GM19395 (cell line): ENCODE measurements around the gene FUT8.
A peak's percentile ranks its signal among the peaks of the same experiment; 100 is the strongest.
"Not testable (repeated sequence)": the region's sequence is repeated elsewhere in the genome, so short reads cannot be mapped to it uniquely, and the experiment has no call there.

Experiments
- ATAC-seq: cut with Tn5 transposase; IDR thresholded peaks from one replicate; pipeline ENCODE4 v1.9.1; 2021; ENCODE audit warnings: mild to moderate bottlenecking, moderate library complexity; ENCODE audit not compliant: unreplicated experiment

FUT8 gene

DNA sequence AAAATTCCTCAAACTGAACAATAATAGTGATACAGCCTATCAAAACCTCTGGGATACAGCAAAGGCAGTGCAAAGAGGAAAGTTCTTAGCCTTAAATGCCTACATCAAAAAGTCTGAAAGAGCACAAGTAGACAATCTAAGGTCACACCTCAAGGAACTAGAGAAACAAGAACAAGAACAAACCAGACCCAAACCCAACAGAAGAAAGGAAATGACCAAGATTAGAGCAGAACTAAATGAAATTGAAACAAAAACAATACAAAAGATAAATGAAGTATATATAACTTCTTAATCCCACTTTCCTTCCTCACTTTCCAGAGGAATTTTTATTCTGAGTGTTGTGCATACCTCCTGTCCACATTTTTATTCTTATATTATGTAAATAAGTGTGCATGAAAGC lies 192.0 kb downstream of the FUT8 start:
- ATAC-seq = no peak

DNA sequence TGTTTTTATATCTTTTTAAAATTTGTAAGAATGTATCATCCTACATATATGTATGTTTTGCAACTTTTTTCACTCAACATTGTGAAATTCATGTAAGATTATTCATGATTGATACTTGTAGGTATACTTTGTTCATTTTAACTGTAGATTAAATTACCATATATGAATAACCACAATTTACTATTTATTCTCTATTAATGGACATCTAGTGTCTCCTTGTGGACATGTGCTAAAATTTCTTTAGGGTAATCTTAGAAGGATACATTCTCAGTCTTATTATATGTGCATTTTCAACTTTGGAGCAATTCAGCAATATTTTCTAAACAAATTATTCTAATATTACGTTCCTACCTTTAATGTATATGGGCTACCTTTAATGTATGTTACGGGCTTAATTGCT lies 192.4 kb downstream of the FUT8 start:
- ATAC-seq = no peak

GRCh38 chr14:65606460-65606859 lies 193.9 kb downstream of the FUT8 start:
- ATAC-seq = no peak

GRCh38 chr14:65613131-65613650 lies 200.7 kb downstream of the FUT8 start:
- no peak for ATAC-seq

DNA sequence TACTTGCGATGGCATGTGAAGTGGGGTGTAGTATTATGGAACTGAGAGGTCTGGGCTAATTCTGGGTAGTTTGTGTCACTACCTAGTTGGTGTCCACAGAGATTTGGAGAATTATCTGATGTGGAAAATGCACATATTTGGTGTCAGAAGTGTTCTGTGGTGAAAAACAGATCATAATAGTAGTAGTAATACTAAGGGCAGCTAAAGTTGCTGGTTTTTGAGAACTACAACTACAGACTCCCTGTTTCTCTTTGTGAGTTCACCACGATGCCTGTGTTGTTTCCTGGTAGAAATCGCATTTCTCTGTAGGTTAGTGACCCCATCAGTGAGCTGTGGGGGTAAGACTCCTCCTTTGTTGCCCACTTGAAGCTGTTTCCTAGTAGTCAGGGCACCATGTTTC lies 206.5 kb downstream of the FUT8 start:
- no peak for ATAC-seq

DNA sequence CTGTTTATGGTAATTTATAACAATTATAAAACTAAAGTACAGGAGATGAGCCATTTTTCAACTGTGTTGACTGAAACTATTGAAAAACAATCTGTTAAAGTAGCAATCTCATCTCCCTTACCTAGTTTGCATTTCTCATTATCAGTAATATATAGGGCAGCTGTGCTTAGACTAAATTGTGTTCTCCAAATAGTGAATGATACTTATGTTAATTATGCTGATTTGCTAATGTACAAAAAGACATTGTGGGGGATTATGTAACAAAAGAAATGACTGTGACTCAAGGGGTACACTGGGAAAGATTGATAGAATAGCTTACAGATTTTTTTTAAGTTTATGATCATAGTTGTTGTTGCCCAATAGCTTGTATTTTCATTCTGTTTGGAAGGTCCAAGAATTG lies 207.7 kb downstream of the FUT8 start:
- ATAC-seq = no peak

GRCh38 chr14:65622703-65623102 lies 210.2 kb downstream of the FUT8 start:
- ATAC-seq = no peak

- no peak for ATAC-seq
These were observed 211.2 kb downstream of the FUT8 start for GRCh38 chr14:65623759-65624158.

- ATAC-seq = no peak
These were observed 214.8 kb downstream of the FUT8 start for GRCh38 chr14:65627315-65627714.

GRCh38 chr14:65628664-65629063 lies 216.1 kb downstream of the FUT8 start:
- no peak for ATAC-seq

GRCh38 chr14:65631040-65631439 lies 218.5 kb downstream of the FUT8 start:
- ATAC-seq = peak; percentile 49

GRCh38 chr14:65632487-65632886 lies 220.0 kb downstream of the FUT8 start:
- ATAC-seq = no peak

DNA sequence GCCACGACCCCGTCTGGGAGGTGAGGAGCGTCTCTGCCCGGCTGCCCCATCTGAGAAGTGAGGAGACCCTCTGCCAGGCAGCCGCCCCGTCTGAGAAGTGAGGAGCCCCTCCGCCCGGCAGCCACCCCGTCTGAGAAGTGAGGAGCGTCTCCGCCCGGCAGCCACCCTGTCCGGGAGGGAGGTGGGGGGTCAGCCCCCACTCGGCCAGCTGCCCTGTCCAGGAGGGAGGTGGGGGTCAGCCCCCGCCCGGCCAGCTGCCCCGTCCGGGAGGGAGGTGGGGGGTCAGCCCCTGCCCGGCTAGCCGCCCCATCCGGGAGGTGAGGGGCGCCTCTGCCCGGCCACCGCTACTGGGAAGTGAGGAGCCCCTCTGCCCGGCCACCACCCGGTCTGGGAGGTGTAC lies 221.1 kb downstream of the FUT8 start:
- ATAC-seq = not testable (repeated sequence)

GRCh38 chr14:65637780-65638179 lies 225.2 kb downstream of the FUT8 start:
- peak; percentile 93 for ATAC-seq

DNA sequence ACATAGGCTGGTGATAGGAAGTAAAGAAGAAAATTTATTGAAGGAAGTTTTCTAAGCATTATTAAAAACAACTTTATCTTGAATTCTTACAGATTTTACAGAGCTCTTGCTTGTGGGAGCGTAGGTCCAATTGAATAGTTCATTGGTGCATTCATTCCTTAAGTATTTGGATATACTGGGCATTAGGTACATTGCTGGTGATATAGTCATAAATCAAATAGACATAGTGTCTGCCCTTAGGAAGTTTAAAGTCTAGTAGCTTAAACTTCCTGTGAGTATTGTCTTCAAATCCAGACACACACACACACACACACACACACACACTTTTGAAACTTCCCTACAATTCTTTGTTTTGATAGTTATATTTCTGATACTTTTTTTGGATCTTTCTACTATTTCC lies 226.7 kb downstream of the FUT8 start:
- no peak for ATAC-seq

DNA sequence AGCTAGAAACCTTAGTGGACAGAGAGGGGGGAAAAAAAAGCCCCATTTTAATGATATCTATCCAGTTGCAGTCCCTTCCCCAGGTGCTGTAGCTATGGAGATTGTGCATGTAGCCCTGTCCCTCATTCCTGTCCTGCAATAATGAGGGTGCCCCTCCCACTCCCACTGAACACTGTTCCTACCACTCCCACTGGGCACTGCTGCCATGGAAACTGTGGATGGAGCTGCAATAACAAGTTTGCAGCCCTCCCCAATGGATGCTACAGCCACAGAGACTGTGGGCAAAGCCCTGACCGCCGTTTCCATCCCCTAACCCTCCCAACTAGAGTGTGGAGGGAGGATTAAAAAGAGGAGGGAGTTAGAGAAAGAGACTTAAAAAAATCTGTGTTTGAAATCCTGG lies 238.3 kb downstream of the FUT8 start:
- ATAC-seq = no peak

DNA sequence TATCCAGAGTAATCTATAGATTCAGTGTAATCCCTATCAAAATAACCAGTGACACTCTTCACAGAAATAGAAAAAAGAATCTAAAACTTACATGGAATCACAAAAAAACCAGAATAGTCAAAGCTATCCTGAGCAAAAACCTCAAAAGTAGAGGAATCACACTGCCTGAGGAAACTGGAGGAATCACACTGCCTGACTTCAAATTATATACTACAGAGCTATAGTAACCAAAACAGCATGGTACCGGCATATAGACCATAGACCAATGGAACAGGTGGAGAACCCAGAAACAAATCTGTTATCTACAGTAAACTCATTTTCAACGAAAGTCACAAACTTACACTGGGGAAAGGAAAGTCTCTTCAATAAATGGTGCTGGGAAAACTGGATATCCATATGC lies 244.0 kb downstream of the FUT8 start:
- no peak for ATAC-seq

DNA sequence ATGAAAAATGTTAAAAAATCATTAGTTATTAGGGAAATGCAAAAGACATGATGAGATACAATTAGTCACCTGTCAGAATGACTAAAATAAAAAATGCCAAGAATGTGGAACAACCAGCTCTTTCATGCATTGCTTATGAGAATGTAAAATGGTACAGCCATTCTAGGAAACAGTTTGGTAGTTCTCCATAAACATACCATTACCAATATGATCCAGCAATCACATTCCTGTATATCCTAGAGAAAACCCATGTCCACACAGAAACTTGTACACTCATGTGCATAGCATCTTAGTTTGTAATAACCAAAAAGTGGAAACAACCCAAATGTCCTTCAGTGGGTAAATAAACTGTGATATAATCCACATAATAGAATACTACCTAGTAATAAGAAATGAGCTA lies 245.7 kb downstream of the FUT8 start:
- no peak for ATAC-seq

DNA sequence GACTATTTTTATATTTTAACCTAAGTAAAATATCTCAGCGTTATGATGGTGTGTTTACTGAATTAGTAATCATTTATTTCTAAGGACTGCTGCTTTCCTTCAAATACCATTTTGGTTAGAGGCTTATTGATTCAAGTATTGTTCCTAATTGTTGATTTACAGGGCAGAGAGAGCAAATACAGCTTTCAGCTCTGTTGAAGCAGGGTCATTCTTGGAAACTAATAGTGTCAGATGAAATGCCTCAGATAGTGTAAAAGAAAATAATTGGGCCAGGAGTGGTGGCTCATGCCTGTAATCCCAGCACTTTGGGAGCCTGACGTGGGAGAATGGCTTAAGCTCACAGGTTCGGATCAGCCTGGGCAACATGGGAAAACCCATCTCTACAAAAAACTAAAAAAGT lies 249.3 kb downstream of the FUT8 start:
- no peak for ATAC-seq

DNA sequence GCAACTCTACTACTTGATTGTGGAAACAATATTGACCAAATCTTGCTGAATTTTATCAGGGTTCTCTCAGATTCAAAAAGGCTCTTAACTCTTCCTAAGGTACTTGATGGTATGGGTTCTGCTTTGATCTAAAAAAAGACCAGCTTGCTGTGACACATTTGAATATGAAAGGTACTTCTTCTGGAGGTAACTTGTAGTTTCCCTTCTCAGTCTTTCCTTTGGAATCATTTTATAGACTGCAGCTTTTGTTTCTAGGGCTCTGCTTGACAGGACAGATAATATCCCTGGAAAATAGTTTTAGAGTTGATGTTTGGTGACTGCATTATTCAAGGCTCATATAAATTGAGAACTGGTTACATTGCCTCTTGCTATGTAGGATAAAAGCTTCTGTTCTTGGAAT lies 251.9 kb downstream of the FUT8 start:
- ATAC-seq = no peak

DNA sequence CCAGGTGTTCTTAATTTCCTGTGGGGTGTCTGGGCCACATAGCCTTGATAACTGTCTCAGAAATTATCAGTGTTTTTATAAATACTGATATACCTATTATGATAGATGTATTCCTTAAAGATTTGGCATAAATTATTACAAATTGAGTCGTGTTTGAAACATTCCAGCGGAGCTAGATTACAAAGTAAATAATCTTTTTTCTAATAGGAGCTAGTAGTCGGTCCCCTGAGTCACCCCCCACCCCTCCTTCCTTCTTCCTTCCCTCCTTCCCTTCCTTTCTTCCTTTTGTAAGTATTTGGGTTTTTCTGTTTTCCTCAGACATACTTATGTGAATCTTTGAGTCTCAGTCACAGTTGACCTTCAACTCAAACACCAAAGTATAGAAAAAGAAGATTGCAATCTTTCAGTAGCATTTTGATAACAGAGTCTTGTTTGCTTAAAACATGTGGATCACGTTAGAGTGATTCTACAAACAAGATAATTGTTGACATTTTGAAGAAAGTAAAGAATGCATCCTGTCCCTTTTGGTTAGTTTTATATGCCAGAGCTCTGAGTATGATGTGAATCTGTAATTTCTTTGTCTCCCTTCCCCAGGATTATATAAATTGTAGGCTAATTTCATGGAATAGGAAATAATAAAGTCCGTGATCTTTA lies 264.0 kb downstream of the FUT8 start:
- no peak for ATAC-seq

- ATAC-seq = no peak
These were observed 273.0 kb downstream of the FUT8 start for GRCh38 chr14:65685572-65685971.

DNA sequence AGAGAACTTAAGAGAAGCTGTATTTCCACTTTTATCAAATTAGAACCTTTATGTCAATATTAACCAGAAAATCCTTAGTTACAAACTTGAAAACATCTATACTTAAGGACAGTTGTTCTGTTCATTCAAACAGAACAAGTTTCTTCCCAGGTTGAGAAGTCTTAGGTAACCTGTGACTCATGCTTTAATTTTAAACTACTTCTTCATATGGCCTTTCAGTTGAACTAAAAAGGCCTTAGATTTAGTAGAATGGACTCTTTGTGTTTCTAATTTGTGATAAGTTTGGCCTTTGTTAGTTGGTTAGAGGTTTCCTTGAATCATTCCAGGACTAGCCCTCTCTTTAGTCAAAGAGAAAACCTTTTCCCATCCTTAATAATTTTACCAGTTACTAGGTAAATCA lies 274.2 kb downstream of the FUT8 start:
- ATAC-seq = no peak
